Ishikawa (cell line): ENCODE results near the gene NKD1.

Experiments
- CEBPB ChIP-seq: IDR thresholded peaks from 2 replicates; pipeline ENCODE4 v1.6.1; 2012
- CREB1 ChIP-seq: IDR thresholded peaks from 2 replicates; pipeline ENCODE4 v1.6.1; 2012; ENCODE audit warnings: low read depth
- EGR1 ChIP-seq: IDR thresholded peaks from 2 replicates; pipeline ENCODE4 v1.6.1; 2012
- EP300 ChIP-seq: IDR thresholded peaks from 2 replicates; pipeline ENCODE4 v1.6.1; 2012; ENCODE audit warnings: borderline replicate concordance
- FOXM1 ChIP-seq: IDR thresholded peaks from 2 replicates; pipeline ENCODE4 v1.6.1; 2012; ENCODE audit warnings: low read depth, borderline replicate concordance
- MAX ChIP-seq: IDR thresholded peaks from 2 replicates; pipeline ENCODE4 v1.6.1; 2012
- NFIC ChIP-seq: IDR thresholded peaks from 2 replicates; pipeline ENCODE4 v1.6.1; 2012
- RAD21 ChIP-seq: IDR thresholded peaks from 2 replicates; pipeline ENCODE4 v1.6.1; 2012; ENCODE audit warnings: low read depth
- REST ChIP-seq: IDR thresholded peaks from 2 replicates; pipeline ENCODE4 v1.6.1; 2012; ENCODE audit warnings: low read depth, mild to moderate bottlenecking
- TAF1 ChIP-seq: IDR thresholded peaks from 2 replicates; pipeline ENCODE4 v1.6.1; 2012; ENCODE audit warnings: low read depth, mild to moderate bottlenecking
- TCF12 ChIP-seq: IDR thresholded peaks from 2 replicates; pipeline ENCODE4 v1.6.1; 2012; ENCODE audit warnings: low read depth
- TEAD4 ChIP-seq: IDR thresholded peaks from 2 replicates; pipeline ENCODE4 v1.6.1; 2012
- USF1 ChIP-seq: IDR thresholded peaks from 2 replicates; pipeline ENCODE4 v1.6.1; 2012
- YY1 ChIP-seq: IDR thresholded peaks from 2 replicates; pipeline ENCODE4 v1.6.1; 2012; ENCODE audit warnings: low read depth
- ZBTB7A ChIP-seq: IDR thresholded peaks from 2 replicates; pipeline ENCODE4 v1.6.1; 2012; ENCODE audit warnings: low read depth

Gene NKD1

GRCh38 chr16:50603206-50604064 is 55.2 kb downstream of the NKD1 start:
- no peak for TF ChIP-seq NFIC
- TF ChIP-seq YY1, result no peak
- TF ChIP-seq CEBPB, result no peak
- TF ChIP-seq EGR1, result no peak
- TF ChIP-seq MAX, result no peak
- TF ChIP-seq CREB1, result no peak
- no peak for TF ChIP-seq TCF12
- no peak for TF ChIP-seq FOXM1
- no peak for TF ChIP-seq TEAD4
- TF ChIP-seq EP300, result no peak
- no peak for TF ChIP-seq REST
- TF ChIP-seq USF1, result no peak
- no peak for TF ChIP-seq TAF1
- no peak for TF ChIP-seq ZBTB7A
- no peak for TF ChIP-seq RAD21

- no peak for TF ChIP-seq RAD21
- no peak for TF ChIP-seq REST
- TF ChIP-seq TAF1, result no peak
- no peak for TF ChIP-seq TCF12
These were observed 55.8 kb downstream of the NKD1 start for GRCh38 chr16:50604065-50604418.

- TF ChIP-seq EP300 (no peak), USF1 (no peak), TEAD4 (no peak), RAD21 (no peak), REST (no peak), TCF12 (no peak), ZBTB7A (no peak), NFIC (no peak)
These were observed 56.4 kb downstream of the NKD1 start for GRCh38 chr16:50604610-50605009.

- TF ChIP-seq USF1 (no peak), MAX (no peak), RAD21 (no peak), TEAD4 (no peak), NFIC (no peak), FOXM1 (no peak)
These were observed 57.7 kb downstream of the NKD1 start for GRCh38 chr16:50605733-50606430.
